NCI-H1105 (cell line): ENCODE data around the gene CDK16.
A peak's percentile ranks its signal among the peaks of the same experiment; 100 is the strongest.

ENCODE experiments used
- DNase-seq: peaks from one replicate; lab custom pipeline; 2025; lab: John Stamatoyannopoulos, UW

CDK16 gene

DNA sequence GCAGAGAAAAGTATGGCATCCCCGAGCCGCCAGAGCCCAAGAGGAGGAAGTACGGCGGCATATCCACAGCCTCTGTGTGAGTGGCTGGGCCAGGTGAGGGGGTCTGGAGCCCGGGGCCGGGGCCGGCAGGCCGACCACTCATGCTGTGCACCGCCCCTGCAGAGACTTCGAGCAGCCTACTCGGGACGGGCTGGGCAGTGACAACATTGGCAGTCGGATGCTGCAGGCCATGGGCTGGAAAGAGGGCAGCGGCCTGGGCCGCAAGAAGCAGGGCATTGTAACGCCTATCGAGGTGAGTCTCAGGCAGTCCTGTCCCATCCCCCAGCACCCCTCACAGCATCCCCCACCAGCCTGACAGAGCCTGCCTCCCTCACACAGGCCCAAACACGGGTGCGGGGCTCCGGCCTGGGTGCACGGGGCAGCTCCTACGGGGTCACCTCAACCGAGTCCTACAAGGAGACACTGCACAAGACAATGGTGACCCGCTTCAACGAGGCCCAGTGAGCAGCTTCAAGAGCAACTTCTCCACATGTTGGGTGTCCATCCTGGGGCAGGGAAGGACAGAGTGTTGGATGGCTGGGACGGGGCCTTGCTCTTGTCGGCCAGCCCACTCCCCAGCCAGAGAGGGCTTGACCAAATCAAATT lies 32.3 kb upstream of the CDK16 start:
- no peak for DNase-seq

DNA sequence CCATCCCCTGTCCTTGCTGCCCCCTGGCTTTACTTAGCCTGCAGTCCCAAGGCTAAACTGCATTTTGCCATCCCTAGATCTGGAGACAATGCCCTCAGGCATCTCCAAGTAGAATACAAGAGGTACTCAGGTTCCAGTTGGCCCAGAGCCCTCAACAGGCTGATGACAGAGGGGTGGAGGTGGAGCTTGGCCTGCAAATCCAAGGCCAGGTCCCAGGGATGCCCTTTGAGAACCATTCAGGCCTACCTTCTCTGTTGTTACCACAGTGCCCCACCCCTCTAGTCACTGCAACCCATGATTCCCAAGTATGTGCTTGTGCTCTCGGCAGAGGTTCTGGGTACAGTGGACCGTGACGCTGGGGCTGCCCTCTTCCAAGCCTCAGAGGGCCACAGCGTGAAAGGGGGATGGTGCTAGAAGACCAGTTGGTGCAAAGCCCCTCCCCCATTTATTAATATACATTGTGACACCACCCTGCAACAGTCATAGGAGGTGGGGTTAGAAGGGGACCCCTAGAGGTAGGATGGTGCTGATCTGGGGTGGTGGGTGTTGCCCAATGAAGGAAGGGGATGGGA lies 31.3 kb upstream of the CDK16 start:
- no peak for DNase-seq

DNA sequence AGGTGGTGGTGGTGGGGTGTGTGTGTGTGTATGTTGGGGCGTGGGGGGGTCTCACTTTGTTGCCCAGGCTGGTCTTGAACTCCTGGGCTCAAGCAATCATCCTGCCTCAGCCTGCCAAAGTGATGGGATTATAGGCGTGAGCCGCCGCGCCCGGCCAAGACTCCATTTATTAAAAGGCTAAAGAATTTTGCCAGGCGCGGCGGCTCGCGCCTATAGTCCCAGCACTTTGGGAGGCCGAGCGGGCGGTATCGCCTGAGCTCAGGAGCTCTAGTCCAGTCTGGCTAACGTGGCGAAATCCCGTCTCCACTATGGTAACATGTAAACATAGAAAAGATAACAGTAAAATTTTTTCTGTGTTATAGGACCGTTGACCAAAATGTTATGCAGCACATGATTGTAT lies 28.6 kb upstream of the CDK16 start:
- DNase-seq, result no peak

DNA sequence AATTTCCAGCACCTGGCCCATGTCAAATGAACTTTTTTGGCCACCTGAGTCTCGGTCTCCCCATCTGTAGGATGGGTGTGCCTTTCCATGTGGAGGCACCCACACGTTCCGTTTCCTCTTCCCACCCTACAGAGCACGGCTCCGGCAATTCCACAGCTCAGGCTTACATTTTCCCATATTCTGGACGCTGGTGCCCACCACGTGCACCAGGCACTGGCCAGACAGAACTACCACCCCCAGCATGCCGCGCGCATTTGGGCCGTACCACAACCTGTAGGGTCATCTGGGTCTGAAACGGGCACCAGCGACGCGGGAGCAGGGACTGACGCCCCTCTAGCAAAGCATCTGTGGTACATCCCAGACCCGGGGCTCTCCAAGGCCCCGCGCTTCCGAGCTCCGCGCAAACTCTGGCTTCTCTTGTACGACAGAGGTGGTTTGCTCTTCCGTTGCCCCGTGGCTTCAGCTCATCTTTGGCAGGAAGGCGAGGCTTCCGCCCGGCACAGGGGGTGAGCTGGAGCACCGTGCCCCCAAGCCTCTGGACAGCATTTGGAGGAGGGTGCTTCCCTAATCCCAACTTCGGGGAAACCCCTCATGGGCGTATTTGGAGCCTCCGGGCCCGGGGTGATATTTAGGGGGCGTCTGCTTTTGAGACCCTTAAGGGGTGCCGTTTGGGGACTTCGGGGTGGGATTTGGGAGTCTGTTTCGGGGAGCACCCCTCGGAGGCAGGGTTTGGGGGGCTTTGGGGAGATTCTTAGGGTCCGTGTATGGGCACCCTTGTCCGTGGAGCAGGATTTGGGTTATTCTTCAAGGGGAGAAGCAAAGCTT lies 27.8 kb upstream of the CDK16 start:
- DNase-seq, result peak; percentile 83

DNA sequence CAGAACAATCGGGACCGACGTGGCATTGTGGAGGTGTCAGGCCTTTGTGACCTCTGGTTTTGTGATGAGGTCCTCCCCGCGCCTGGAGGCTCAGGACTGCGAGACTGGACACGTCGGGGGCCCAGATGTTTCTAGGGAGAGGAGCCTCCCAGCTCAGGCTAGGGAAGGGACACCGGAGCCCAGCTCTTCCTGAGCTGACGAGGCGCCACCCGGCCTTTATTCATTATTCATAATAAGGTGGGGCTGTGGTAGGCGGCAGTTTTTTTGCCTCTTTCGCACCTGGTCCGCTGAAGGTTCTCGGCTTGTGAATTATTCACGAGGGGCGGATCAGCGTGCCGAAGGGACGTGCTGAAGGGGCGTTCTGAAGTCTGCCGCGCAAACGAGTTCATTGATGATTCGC lies 27.1 kb upstream of the CDK16 start:
- no peak for DNase-seq

DNA sequence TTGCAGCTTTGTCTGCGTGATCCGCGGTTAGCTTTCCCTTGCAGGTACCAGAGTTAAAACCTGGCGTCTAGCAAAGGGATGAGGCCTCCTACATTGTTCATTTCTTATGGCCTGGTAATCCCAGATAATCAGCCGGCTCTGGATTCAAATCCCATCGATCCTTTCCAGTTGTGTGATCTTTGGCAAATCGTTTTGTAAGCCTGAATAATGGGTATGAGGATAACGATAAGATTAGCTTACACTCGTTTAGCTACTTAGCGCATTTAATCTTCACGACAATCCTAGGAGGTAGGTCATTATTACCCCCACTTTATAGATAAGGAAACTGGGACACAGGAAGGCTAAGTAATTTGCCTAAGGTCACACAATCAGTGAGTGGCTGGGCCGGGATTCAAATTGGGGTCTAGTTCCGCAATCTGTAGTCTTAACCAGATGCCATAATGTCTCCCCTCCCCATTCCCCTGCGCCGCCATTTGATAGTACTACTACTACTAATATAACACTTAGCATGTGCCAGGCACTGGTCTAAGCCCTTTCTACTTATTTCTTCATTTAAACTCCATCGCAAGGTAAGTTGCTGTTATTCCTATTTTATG lies 26.6 kb upstream of the CDK16 start:
- DNase-seq, result no peak

DNA sequence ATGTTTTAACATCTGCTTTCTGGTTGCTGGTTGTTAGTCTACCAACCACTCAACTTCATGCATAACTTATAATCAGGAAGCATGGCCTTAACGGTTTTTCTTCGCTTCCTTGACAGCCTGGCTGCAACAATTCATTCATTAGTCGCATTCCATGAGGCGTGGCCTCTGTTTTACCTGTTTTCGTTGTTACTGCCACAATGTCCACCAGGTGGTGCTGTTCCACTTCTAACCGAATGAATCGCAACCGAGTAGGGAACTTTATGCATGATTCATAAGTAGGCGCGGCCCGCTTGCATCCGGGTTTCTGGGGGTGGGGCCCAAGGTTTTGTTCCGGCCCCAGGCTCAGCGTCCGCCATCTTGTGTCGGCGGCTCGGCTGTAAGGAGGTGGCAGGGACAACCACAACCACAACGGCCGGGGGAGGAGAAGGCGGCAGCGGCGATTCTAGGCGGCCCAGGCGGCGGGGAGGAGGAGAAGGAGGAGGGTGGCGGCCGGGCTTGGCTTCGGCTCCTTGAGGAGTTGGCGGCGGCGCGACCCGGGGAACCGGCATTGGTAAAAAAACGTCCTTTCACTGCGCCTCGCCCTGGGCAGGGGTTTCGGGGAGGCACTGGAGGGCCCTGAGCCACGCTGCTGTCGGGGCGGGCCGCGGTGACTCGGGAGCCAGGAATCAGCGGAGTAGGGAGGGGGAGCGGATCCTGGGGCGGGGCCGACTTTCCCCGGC lies 24.8 kb upstream of the CDK16 start, which contains the start of gene UBA1:
Gene UBA1, plus strand, starts transcription at position 355 of the 719 bp plus-strand sequence. CDS start 4,974 bp downstream, outside the sequence.
- DNase-seq, result peak; percentile 90

DNA sequence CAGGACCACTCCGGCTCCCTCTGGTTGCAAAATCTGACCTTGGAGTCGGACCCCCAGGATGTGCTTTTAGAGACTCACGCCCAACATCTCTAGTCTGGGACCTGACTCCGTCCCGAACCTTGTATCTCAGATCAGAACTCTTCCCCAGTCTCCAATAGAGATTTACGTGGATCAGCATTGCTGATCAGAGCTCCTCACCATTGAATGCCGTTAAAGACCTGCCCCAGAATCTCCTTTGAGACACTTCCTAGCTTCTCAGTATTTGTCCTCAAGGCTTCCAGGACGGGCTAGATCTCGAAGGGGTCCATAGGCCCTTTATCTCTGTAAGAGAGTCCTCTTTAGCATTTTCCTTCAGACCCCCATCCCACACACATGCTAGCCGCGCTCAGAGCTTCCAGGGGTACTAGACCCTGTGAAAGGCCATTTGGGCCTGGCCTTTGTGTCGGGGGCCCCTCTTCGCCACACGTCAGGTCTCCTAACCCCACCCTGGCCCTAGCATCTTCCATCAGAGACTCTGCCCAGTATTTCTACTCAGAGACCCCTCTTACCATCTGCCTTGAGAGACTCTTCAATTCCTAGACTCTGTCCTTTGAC lies 24.2 kb upstream of the CDK16 start:
- no peak for DNase-seq

DNA sequence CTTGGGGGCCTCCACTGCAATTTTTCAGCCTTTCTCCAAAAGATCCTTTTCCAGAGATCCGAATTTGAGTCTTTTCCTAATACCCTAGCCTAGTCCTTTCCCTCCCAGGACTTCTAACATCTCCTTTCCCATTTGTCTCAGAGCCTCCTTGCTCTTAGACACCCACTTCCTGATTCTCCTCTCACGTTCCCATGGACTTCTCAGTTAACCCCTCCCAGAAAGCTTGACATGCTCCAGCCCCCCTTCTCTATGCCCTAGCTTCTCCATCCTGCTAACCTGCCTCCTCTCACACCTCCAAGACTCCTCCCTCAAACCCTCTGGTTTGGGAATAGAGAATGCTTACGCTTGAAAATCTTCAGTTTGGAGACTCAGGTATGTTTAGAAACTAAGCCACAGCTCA lies 22.4 kb upstream of the CDK16 start:
- DNase-seq, result no peak

DNA sequence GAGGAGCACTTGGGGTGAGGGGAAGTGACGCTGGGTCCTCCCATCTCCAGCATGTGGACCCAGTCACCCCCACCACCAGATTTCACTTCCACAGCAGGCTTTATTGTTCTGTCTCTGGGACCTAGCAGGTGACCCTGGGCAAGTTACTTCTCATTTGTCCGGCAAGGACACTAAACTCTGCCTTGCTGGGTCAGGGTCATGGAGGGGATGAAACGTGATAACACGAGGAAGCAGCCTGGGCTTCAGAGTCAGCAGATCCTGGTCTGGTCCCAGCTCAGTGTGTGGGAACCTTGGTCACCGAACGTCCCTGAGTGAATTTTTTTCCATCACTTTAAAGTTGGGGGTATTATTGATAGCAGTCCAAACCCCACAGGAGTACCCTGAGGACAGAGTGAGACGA lies 21.0 kb upstream of the CDK16 start:
- DNase-seq, result no peak

DNA sequence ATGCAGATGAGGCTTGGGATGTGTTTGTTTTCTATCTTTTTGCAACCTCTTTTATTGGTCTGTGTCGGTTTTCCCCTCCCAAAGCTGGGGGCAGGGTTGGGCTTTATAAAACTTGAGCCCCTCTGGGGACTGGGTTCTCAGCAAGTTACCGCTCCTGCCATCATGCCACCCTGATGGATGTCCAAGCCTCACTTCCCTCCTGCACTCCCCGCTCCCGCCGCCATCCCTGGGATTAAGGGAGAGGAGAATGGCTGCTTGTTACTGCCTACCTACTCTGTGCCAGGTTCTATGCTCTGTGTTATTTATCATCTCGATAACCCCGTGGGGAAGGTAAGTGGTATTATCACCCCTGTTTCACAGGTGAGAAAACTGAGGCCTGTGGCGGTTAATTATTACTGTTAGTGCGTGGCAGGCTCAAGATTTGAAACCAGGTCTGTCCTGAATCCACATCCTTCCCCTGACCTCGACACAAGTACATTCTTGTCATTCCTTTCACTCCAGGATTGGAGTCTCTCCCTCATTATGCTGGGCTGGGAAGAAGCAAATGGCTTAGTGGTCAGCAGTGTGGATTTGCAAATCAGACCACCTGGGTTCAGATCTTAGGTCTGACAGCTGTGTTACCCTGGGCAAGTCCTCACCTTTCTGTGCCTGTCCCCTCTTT lies 20.3 kb upstream of the CDK16 start:
- no peak for DNase-seq

DNA sequence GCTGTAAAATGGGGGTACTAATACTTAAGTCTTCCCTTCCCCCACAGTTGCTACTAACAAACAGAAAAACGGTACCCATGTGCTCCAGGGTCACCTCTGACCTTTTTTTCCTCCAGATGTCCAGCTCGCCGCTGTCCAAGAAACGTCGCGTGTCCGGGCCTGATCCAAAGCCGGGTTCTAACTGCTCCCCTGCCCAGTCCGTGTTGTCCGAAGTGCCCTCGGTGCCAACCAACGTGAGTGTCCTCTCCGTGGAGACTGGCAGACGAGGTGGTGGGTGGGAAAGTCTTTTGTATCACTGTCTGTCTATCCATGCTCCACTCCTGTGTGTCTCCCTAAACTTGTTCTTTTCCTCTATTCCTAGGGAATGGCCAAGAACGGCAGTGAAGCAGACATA lies 19.8 kb upstream of the CDK16 start:
- no peak for DNase-seq

DNA sequence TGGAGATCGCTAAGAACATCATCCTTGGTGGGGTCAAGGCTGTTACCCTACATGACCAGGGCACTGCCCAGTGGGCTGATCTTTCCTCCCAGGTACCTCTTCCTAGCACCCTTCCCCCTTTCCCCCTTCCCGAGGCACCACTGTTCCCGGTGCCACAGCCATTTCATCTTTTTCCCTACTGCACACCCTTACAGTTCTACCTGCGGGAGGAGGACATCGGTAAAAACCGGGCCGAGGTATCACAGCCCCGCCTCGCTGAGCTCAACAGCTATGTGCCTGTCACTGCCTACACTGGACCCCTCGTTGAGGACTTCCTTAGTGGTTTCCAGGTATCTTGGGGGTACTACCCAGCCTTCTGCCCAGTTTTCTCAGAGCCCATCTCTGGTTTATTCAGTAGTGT lies 19.2 kb upstream of the CDK16 start:
- DNase-seq, result no peak

DNA sequence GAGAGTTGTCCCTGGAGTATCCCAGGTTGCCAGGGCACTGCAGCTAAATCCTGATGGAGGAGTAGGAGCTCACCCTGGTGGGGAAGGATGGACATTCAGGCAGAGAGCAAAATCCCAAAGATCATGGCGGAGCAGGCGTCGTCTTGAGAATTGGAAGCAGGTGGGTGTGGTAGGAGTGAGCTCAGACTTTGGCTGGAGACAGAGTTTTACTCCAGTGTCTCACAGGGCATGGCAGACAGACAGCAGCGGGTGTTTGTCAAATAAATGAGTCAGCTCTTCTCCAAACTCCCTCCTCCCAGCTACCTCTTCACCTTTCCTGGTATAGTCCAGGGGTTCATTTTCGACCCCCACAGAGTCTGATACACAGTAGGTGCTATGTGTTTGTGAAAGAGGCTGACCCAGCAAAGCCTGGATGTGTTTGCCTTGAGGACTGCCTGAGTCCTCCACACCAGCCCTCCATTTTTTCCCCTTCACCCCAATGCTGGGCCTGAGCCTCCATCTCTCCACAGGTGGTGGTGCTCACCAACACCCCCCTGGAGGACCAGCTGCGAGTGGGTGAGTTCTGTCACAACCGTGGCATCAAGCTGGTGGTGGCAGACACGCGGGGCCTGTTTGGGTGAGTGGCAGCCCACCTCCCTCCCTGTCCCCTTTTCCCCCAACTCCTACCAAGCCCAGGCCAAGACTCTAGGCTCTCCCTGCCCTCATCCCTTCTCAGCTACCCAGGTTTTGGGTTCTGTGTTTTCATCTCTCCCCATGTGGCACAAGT lies 17.9 kb upstream of the CDK16 start:
- DNase-seq, result no peak

DNA sequence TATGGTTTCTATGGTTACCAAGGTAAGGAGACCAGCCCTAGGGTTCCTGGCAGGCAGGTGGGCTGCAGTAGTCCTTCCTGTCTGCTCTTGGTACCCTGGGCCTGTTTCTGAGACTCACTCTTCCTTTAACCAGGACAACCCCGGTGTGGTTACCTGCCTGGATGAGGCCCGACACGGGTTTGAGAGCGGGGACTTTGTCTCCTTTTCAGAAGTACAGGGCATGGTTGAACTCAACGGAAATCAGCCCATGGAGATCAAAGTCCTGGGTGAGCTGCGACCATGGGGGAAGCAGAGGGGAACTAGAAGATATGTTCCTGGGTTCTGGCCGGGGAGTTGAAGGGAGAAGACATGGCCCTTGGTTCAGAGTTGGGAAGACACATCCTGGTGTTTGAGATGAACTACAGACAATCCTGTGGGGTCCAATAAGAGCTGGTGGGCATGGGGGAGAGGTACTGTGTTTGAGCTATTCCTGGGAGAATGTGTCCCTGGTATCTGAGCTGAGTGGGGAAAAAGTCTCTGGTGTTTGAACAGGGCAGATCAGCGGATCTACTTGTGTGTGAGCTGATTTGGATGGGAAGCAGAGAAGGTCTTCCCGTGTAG lies 17.0 kb upstream of the CDK16 start:
- DNase-seq, result no peak

DNA sequence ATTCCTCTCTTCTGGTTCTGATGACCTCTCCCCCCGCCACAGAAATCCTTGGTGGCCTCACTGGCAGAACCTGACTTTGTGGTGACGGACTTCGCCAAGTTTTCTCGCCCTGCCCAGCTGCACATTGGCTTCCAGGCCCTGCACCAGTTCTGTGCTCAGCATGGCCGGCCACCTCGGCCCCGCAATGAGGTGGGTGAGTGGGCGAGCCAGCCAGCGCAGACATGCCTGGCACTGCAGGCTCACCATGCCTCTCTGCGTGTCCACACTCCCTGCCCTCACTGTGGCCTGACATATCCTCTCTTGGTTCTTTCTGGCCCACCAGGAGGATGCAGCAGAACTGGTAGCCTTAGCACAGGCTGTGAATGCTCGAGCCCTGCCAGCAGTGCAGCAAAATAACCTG lies 16.2 kb upstream of the CDK16 start:
- DNase-seq, result no peak

DNA sequence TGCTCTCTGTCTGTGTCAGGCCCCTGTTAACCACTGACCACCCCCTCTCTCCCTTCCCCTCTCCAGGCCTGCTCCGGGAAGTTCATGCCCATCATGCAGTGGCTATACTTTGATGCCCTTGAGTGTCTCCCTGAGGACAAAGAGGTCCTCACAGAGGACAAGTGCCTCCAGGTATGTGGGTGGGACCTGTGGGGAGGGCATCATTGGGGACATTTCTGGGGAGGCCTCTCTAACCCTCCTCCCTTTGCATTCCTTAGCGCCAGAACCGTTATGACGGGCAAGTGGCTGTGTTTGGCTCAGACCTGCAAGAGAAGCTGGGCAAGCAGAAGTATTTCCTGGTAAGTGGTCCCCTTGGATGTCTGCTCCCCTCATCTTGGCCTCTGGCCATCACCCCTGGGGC lies 15.6 kb upstream of the CDK16 start:
- no peak for DNase-seq

DNA sequence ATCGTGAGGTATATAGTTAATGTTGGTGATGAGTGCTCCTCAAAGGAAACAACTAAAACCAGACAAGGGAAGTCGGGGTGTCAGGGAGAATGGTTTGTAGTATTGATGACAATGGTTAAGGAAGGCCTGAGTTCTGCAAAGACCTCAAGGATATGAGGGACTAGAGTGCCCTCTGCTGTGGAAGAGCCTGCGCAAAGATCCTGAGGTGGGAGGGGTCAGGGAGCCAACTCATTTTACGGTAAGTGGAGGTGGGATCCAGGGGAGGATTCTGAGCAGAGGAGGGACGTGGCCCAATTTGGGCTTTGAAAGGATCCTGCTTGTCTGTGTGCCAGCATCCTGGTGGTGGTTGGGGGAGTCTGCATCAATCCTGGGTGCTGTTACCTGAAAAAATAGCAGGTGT lies 13.5 kb upstream of the CDK16 start:
- DNase-seq, result no peak

DNA sequence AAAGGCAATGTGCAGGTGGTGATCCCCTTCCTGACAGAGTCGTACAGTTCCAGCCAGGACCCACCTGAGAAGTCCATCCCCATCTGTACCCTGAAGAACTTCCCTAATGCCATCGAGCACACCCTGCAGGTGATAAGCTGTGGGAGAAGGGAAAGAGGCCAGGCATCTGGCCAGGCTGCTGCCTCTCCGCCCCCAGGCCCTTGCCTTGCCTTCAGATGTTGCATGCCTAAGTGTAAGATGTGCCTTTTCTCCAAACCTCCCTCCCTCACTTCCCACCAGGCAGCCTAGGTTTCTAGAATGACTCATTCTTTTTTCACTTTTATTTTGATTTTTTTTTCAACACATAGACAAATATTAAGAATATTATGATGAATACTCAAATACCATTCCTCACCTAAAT lies 12.2 kb upstream of the CDK16 start:
- DNase-seq, result no peak

DNA sequence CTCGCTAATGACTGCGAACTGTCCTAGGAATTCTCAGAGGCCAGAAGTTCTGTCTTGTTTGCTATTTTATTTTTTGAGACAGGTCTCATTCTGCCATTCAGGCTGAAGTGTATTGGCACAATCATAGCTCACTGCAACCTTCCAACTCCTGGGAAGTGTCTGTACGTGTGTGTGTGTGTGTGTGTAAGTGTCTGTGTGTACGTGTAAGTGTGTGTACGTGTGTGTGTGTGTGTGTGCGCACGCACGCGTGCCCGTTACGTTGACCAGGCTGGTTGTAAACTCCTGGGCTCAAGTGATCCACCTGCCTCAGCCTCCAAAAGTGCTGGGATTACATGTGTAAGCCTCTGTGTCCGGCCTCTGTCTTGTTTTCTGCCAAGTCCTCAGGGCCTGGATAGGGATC lies 10.4 kb upstream of the CDK16 start:
- DNase-seq, result no peak
